ENCODE results near the gene SLC22A5. TPM values are rescaled to one million over a fixed set of nuclear protein-coding genes. Genes with fewer than 3 reads are reported as not detected.

The SLC22A5 gene
- total and polyA plus RNA-seq, 2 of the 8 experiments (the other 6 are each of a cell fraction or from before 2014, with no cell fraction given), result 4.0 to 9.0 TPM

DNA sequence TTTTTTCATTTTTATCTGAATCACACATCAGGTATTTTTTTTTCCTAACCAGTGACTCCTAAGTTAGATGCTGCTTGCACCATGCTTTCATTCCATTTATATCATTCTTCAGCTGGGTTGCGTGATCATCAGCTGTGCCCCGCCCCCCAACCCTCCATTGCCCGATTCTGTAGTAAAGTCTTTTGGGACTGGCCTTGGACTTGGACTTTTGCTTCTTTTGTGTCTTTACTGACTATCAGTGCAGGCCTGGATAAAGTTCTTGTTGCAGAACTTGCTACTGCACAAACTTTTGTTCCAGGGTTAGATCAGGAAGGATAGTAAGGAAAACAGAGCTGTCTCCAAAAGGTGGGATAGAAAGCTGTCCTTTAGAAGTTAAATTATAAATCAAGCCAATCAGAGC lies 38.5 kb downstream of the SLC22A5 start:
- Histone ChIP-seq H2AFZ (ENCODE audit: low read length) (no peak overlapping the region), H2BK20ac (ENCODE audit: low read length) (no peak overlapping the region), H3K23me2 (ENCODE audit: low read depth, low read length) (0 out of 2 replicates have a peak, but pooled peaks cover 2% of the 10 kb centered on the region), H3K56ac (replicated peaks; ENCODE audit: insufficient read length, low read depth, low read length) (no peak overlapping the region), H3K9me3 (ENCODE audit: insufficient read depth in 2 of 2, low read depth in 1 of 2, low read length in 1 of 2) (no peaks in the 10 kb centered on the region), H3K14ac (ENCODE audit: insufficient read length) (no peak overlapping the region), H3K27ac (ENCODE audit: low read depth, low read length) (no peak overlapping the region), H3K79me1 (ENCODE audit: low read depth, low read length) (no peaks in the 10 kb centered on the region), H2AK5ac (ENCODE audit: low read depth, low read length) (no peak overlapping the region), H3K18ac (ENCODE audit: extremely low read depth, low read length) (no peak overlapping the region), H4K8ac (ENCODE audit: extremely low read depth, insufficient read depth, low read length) (no peak overlapping the region), H4K91ac (replicated peaks; ENCODE audit: insufficient read length, low read length) (no peak overlapping the region), H2BK5ac (ENCODE audit: low read depth, low read length) (no peak overlapping the region), H3K9ac (replicated peaks in 1 of 4; ENCODE audit: extremely low read depth in 1 of 4, low read depth in 3 of 4, low read length in 3 of 4) (no peak overlapping the region), H4K5ac (ENCODE audit: insufficient read length, low read depth, low read length) (no peak overlapping the region), H2BK15ac (ENCODE audit: low read length) (no peak overlapping the region), H3K4me1 (replicated peaks in 1 of 4; ENCODE audit: control insufficient read depth in 3 of 4, insufficient read depth in 4 of 4, low read length in 3 of 4) (peaks cover 0 to 4% (median under 1%) of the 10 kb centered on the region in 4 experiments; a peak in 3 of 7 replicates), H3K27me3 (replicated peaks in 1 of 4; ENCODE audit: control insufficient read depth in 3 of 4, extremely low read depth in 1 of 4, insufficient read depth in 3 of 4, low read length in 3 of 4) (0 out of 7 replicates have a peak, but pooled peaks cover 0 to 3% (median 0%) of the 10 kb centered on the region in 4 experiments), H3K79me2 (ENCODE audit: control insufficient read depth in 1 of 2, insufficient read depth in 2 of 2, low read length in 2 of 2) (no peaks in the 10 kb centered on the region), H2BK120ac (replicated peaks; ENCODE audit: low read depth, low read length) (no peak overlapping the region), H3K23ac (ENCODE audit: insufficient read length) (no peak overlapping the region), H4K20me1 (replicated peaks in 1 of 2; ENCODE audit: control insufficient read depth in 1 of 2, insufficient read depth in 2 of 2, low read length in 2 of 2) (no peaks in the 10 kb centered on the region), H3K36me3 (ENCODE audit: control insufficient read depth in 2 of 4, insufficient read depth in 4 of 4, low read length in 3 of 4) (no peaks in the 10 kb centered on the region), H2BK12ac (ENCODE audit: low read depth, low read length) (no peak overlapping the region), H3K4me3 (ENCODE audit: extremely low read depth in 1 of 4, insufficient read depth in 2 of 4, low read depth in 3 of 4, low read length in 4 of 4) (no peak overlapping the region), H3K4me2 (ENCODE audit: insufficient read depth in 1 of 2, low read depth in 2 of 2, low read length in 2 of 2) (no peak overlapping the region), H3K4ac (replicated peaks; ENCODE audit: insufficient read length, low read depth, low read length) (no peak overlapping the region)
- 88% methylated on average over 3 of the region's 3 CpGs; no CpG with 5 or more reads in 1 of the 2 experiments for WGBS, 2 experiments (ENCODE audit: extremely low coverage in 1 of 2, insufficient coverage in 1 of 2, insufficient read length in 1 of 2, insufficient replicate concordance in 2 of 2, low coverage in 1 of 2, low lambda C conversion rate in 2 of 2, missing lambda C conversion rate in 1 of 2)
- DNase-seq (ENCODE audit: low read depth in 1 of 2, low spot score in 2 of 2) (no peak), FAIRE-seq (no peak)
- ChIA-PET POLR2A (ENCODE audit: partially characterized antibody) (no interaction called here), CTCF (ENCODE audit: partially characterized antibody) (interaction anchor here (0.6 to 4.2 kb wide), 6 partner anchors 12 to 280 kb away, joined by 3 to 30 read pairs (median 4); no protein-coding TSS in a partner anchor)
- no peak for TF ChIP-seq CBX5 (IDR thresholded peaks at IDR 0.05; ENCODE audit: low read depth, low read length)

All from H1 (cell line).